KOPT-K1 (cell line): Measurements from ENCODE around the gene FARSA.
"Not testable (repeated sequence)": the region's sequence is repeated elsewhere in the genome, so short reads cannot be mapped to it uniquely, and the experiment has no call there.

Experiments
- H3K27ac ChIP-seq: fragments of 200-600 bp; sonication (generic); 2 replicates; pipeline ENCODE4 v1.5.1; 2016; ENCODE audit warnings: antibody characterized with exemption, mild to moderate bottlenecking, low read depth, low read length; ENCODE audit not compliant: poor library complexity, severe bottlenecking
- H3K36me3 ChIP-seq: fragments of 200-600 bp; sonication (generic); 2 replicates; pipeline ENCODE4 v1.5.1; 2017; ENCODE audit warnings: antibody characterized with exemption, mild to moderate bottlenecking, low read length, moderate library complexity; ENCODE audit not compliant: insufficient read depth
- H3K9me3 ChIP-seq: fragments of 200-600 bp; sonication (generic); 2 replicates; pipeline ENCODE4 v1.5.1; 2017; ENCODE audit warnings: antibody characterized with exemption, low read length, mild to moderate bottlenecking; ENCODE audit not compliant: insufficient read depth, poor library complexity, severe bottlenecking

The FARSA gene

DNA sequence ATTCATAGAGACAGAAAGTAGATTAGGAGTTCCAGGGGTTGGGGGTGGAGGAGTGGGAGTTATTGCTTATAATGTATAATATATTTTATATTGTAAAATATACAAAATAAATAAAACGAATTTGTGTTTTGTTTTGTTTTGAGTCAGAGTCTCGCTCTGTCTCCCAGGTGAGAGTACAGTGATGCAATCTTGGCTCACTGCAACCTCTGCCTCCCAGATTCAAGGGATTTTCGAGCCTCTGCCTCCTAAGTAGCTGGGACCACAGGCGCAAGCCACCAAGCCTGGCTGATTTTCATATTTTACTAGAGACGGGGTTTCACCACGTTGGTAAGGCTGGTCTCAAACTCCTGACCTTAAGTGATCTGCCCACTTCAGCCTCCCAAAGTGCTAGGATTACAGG lies 26.0 kb upstream of the FARSA start:
- Histone ChIP-seq H3K36me3 (peaks cover 11% of the 10 kb centered on the region), H3K27ac (no peak overlapping the region), H3K9me3 (no peaks in the 10 kb centered on the region)

GRCh38 chr19:12957389-12957952 lies 24.0 kb upstream of the FARSA start:
- peaks cover 31% of the 10 kb centered on the region for H3K36me3 ChIP-seq
- H3K9me3 ChIP-seq, result not testable (repeated sequence)
- peak overlapping the region; percentile 77 for H3K27ac ChIP-seq

GRCh38 chr19:12956446-12957388 lies 23.2 kb upstream of the FARSA start, which contains the start of gene GADD45GIP1:
Gene GADD45GIP1, minus strand, starts transcription at chr19:12957223. Its CDS starts 11 bp downstream, at chr19:12957212.
- Histone ChIP-seq H3K27ac (peak within 1 kb of the TSS; percentile 77), H3K36me3 (peaks cover 39% of the 10 kb centered on the region), H3K9me3 (no peaks in the 10 kb centered on the region)

DNA sequence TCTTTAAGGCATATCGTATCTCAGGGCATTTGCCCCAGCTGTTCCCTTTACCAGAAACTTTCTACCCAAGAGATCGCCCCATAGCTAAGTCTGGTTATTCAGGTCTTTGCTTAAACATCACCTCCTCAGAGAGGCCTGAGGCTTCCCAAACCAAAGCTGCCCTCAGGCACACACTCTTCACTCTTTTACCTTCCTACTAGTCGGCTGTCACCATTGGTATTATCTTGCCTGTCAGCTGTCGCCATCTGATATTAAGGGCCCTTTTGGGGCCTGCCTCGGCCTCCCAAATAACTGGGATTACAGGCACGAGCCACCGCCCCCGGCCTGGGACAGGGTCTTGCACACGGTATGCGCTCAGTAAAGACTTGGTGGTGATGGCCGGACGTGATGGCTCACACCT lies 22.5 kb upstream of the FARSA start:
- H3K27ac ChIP-seq, result peak overlapping the region; percentile 77
- no peaks in the 10 kb centered on the region for H3K9me3 ChIP-seq
- peaks cover 46% of the 10 kb centered on the region for H3K36me3 ChIP-seq

GRCh38 chr19:12955575-12955974 lies 22.1 kb upstream of the FARSA start:
- Histone ChIP-seq H3K36me3 (peaks cover 50% of the 10 kb centered on the region), H3K27ac (peak overlapping the region; percentile 77)
- not testable (repeated sequence) for H3K9me3 ChIP-seq

GRCh38 chr19:12954612-12954962 lies 21.1 kb upstream of the FARSA start:
- Histone ChIP-seq H3K27ac (peak overlapping the region; percentile 5), H3K9me3 (no peaks in the 10 kb centered on the region), H3K36me3 (peaks cover 60% of the 10 kb centered on the region)

DNA sequence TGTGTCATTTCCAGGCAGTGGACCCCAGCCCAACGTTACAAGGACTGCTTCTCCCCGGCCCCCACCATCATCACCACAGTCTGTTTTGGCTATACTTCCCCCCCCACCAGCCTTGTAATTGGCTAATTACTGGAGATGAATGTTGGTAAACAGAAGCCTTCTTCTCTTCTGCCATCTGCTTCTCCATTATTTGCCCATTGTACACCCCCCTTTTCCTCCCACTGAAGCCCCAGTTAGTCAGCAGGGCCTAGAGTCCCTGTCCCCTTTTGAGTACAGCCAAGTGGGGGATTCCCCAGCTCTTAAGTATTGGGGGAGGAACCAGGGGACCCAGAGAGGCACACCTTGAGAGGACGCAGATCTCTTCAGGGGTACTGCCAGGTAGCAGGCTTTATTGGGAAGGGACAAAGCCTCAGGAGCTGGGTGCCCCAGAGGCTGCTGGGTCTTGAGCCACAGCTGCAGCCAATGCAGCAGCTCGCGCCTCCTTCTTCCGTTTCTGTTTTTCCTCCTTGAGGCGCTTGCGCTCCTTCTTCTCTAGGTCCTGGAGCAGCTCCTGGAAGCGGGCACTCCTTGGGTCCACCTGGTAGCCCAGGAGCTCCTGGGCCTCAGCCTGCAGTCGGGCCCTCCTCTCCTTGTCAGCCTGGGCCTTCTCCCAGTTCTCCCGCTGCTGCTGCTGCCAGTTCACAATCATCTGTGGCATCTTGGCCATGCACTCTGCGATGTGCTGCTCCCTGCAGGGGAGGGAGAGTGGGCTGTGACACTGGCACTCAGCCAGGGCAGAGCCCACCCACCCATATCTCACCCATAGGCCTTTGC lies 20.5 kb upstream of the FARSA start:
- H3K36me3 ChIP-seq, result peaks cover 66% of the 10 kb centered on the region
- H3K9me3 ChIP-seq, result no peaks in the 10 kb centered on the region
- H3K27ac ChIP-seq, result peak overlapping the region; percentile 10

GRCh38 chr19:12953138-12953798 lies 19.8 kb upstream of the FARSA start:
- peaks cover 73% of the 10 kb centered on the region for H3K36me3 ChIP-seq
- H3K27ac ChIP-seq, result no peak overlapping the region

GRCh38 chr19:12952488-12953137 lies 19.1 kb upstream of the FARSA start:
- no peaks in the 10 kb centered on the region for H3K9me3 ChIP-seq
- no peak overlapping the region for H3K27ac ChIP-seq
- H3K36me3 ChIP-seq, result peaks cover 80% of the 10 kb centered on the region

More at GRCh38 chr19:12953138-12953798, 19.8 kb upstream of the FARSA start:
- H3K9me3 ChIP-seq, result no peaks in the 10 kb centered on the region

GRCh38 chr19:12952050-12952449 lies 18.5 kb upstream of the FARSA start:
- H3K36me3 ChIP-seq, result peaks cover 85% of the 10 kb centered on the region
- H3K9me3 ChIP-seq, H3K27ac ChIP-seq: not testable (repeated sequence)

DNA sequence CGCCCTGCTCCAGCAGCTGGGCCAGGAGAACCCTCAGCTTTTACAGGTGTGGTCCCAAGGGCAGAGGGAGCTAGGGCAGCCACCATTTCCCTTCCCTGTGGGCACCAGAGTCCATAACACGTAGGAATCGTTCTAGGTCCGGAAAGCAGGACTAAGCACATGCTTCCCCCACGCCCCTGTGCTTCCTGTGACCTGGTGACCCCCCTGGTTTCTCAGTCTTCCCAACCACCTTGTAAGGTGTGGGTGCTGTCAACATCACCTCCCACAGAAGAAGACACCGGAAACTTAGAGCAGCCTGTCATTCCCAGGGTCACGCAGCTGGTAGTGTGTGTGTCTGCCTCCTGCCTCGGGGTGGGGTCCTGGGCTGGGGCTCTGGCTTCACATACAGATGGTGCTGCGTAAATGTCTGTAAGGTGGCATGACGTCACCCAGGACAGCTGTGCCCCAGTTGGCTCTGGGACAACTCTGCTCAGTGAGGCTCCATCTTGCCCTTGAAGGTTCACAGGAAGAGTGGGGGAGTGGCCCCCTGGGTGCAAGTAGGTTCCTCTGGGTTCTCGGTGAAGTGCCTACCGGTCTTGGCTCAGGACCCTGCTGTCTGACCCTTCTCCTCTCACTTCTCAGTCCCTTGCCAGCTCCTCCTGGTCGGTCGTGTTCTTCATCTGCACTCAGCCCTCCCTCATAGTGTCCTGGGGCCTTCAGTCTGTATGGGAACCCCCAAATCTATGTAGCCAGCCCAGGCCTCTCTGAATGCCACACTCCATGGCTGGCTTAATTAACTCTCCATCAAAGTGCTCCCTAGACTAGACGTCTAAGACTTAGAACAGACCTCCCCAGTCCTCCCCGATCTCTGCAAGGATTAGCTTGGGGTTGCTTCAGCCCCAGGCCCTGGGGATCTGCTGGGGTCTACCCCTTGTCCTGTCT lies 16.1 kb upstream of the FARSA start:
- Histone ChIP-seq H3K27ac (no peak overlapping the region), H3K36me3 (peaks cover 83% of the 10 kb centered on the region), H3K9me3 (no peaks in the 10 kb centered on the region)

DNA sequence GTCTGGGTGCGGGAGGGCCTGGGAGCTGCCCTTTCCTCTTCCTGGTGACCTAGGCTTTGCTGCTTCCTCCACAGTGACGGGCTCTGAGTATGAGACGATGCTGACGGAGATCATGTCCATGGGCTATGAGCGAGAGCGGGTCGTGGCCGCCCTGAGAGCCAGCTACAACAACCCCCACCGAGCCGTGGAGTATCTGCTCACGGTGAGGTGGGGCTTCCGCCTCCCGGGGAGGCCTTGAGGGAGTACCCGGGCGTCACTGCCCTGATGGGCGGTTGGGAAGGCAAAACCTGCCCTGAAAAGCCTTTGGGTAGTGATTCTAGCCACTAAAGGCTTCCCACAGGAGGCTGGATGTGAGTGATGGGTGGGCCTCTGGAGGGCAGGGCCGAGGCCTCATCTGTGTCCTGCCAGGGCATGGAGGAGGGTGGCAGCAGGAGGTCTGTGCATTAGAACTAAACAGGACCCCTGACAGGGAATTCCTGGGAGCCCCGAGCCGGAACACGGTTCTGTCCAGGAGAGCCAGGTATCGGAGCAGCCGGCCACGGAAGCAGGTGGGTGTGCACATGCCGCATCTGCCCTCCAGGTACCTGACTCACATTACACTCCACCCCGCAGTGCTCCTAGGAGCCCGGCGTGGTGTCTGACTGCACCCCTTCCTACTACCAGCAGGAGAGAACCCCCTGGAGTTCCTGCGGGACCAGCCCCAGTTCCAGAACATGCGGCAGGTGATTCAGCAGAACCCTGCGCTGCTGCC lies 15.3 kb upstream of the FARSA start:
- no peaks in the 10 kb centered on the region for H3K9me3 ChIP-seq
- H3K36me3 ChIP-seq, result peaks cover 83% of the 10 kb centered on the region
- H3K27ac ChIP-seq, result no peak overlapping the region
